ENCODE measurements around the gene CDIP1.

The CDIP1 gene

DNA sequence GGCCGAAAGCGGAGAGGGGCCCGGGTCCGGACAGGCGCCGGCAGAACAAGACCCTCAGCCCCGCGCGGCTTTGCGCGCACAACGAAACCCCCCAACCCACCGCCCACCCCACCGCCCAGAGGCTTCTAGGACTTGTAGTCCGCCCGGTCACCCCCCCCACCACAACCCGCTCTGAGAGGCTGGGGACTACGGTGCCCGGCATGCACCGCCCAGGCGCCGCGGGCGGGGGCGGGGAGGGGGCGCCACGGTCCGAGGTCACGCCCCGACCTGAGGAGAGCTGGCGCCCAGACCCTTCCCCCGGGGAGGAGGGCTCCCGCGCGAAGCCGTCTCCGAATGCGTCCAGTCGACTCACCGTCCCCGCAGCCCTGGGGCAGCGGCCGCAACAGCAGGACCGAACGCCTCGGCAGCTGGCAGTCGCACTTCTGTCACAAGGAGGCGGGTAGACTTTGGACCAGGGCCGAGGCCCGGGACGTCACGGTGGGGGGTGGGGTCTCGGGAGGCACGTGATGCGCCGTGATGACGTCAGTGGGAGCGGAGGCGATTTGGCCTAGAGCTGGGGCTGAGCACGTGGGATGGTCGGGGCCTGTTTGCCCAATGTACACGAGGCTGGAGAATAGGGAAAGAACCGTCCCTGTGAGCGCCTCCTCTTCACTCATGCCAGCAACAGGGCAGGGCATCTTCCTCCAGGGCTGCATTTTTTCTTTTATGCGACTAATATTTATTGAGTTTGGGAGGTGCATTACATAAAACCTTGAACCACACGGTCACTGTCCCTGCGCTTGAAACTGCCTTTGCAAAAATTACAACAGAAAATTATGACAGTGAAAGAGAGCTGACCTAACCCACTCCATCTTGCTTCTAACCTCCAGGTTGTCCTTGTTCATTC lies at the start of gene CDIP1 (continued):
- TF ChIP-seq ZNF558 (tag by site-specific recombination; IDR thresholded peaks at IDR 0.05) (peak; percentile 68; the same call in 1 of the 2 replicates), GLI4 (tag by site-specific recombination; IDR thresholded peaks at IDR 0.05) (peak; percentile 90), ZNF302 (tag by site-specific recombination; IDR thresholded peaks at IDR 0.05; ENCODE audit: low read depth) (peak; percentile 82; the same call in 1 of the 2 replicates), ZNF555 (tag by site-specific recombination; conservative IDR thresholded peaks at IDR 0.05) (no peak), HOXA7 (CRISPR knock-in tag; IDR thresholded peaks at IDR 0.05; ENCODE audit: borderline replicate concordance) (no peak), ZBTB21 (tag by site-specific recombination; IDR thresholded peaks at IDR 0.05) (peak; percentile 99), ZFP41 (tag by site-specific recombination; IDR thresholded peaks at IDR 0.05; ENCODE audit: borderline replicate concordance) (no peak), ZNF660 (tag by site-specific recombination; IDR thresholded peaks at IDR 0.05) (peak; percentile 70; the same call in 1 of the 2 replicates), ZNF645 (tag by site-specific recombination; IDR thresholded peaks at IDR 0.05) (no peak; the same call in 1 of the 2 replicates), ZNF776 (tag by site-specific recombination; IDR thresholded peaks at IDR 0.05; ENCODE audit: borderline replicate concordance) (no peak), ZBTB20 (tag by site-specific recombination; IDR thresholded peaks at IDR 0.05) (peak; percentile 85), ZNF76 (tag by site-specific recombination; IDR thresholded peaks at IDR 0.05; ENCODE audit: borderline replicate concordance, low read depth) (peak; percentile 93), WT1 (tag by site-specific recombination; IDR thresholded peaks at IDR 0.05) (no peak), GFI1B (tag by site-specific recombination; IDR thresholded peaks at IDR 0.05) (0 out of 2 replicates have a peak, but pooled peaks have one; percentile 47), MYNN (tag by site-specific recombination; IDR thresholded peaks at IDR 0.05; ENCODE audit: borderline replicate concordance) (no peak), ZNF501 (tag by site-specific recombination; IDR thresholded peaks at IDR 0.05) (peak; percentile 85), ZIC2 (tag by site-specific recombination; IDR thresholded peaks at IDR 0.05) (peak; percentile 91), TSHZ1 (tag by site-specific recombination; IDR thresholded peaks at IDR 0.05; ENCODE audit: borderline replicate concordance) (peak; percentile 70; the same call in 1 of the 2 replicates), ZNF24 (tag by site-specific recombination; IDR thresholded peaks at IDR 0.05) (peak; percentile 95), RBAK (tag by site-specific recombination; IDR thresholded peaks at IDR 0.05) (0 out of 2 replicates have a peak, but pooled peaks have one; percentile 35), ZFP37 (tag by site-specific recombination; IDR thresholded peaks at IDR 0.05) (0 out of 2 replicates have a peak, but pooled peaks have one; percentile 62), ZSCAN30 (tag by site-specific recombination; IDR thresholded peaks at IDR 0.05) (peak; percentile 95), ZNF629 (tag by site-specific recombination; IDR thresholded peaks at IDR 0.05) (peak; percentile 99), PRDM6 (tag by site-specific recombination; IDR thresholded peaks at IDR 0.05) (peak; percentile 40; the same call in 1 of the 2 replicates), ZNF2 (tag by site-specific recombination; IDR thresholded peaks at IDR 0.05) (peak; percentile 87)
- TF ChIP-seq, protein P1, sequence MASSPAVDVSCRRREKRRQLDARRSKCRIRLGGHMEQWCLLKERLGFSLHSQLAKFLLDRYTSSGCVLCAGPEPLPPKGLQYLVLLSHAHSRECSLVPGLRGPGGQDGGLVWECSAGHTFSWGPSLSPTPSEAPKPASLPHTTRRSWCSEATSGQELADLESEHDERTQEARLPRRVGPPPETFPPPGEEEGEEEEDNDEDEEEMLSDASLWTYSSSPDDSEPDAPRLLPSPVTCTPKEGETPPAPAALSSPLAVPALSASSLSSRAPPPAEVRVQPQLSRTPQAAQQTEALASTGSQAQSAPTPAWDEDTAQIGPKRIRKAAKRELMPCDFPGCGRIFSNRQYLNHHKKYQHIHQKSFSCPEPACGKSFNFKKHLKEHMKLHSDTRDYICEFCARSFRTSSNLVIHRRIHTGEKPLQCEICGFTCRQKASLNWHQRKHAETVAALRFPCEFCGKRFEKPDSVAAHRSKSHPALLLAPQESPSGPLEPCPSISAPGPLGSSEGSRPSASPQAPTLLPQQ (tag by site-specific recombination; IDR thresholded peaks at IDR 0.05) = peak; percentile 100
- TF ChIP-seq, protein P2, sequence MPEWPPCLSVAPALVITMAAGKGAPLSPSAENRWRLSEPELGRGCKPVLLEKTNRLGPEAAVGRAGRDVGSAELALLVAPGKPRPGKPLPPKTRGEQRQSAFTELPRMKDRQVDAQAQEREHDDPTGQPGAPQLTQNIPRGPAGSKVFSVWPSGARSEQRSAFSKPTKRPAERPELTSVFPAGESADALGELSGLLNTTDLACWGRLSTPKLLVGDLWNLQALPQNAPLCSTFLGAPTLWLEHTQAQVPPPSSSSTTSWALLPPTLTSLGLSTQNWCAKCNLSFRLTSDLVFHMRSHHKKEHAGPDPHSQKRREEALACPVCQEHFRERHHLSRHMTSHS (tag by site-specific recombination; IDR thresholded peaks at IDR 0.05) = no peak
- TF ChIP-seq, protein P3, sequence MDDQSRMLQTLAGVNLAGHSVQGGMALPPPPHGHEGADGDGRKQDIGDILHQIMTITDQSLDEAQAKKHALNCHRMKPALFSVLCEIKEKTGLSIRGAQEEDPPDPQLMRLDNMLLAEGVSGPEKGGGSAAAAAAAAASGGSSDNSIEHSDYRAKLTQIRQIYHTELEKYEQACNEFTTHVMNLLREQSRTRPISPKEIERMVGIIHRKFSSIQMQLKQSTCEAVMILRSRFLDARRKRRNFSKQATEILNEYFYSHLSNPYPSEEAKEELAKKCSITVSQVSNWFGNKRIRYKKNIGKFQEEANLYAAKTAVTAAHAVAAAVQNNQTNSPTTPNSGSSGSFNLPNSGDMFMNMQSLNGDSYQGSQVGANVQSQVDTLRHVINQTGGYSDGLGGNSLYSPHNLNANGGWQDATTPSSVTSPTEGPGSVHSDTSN (CRISPR knock-in tag; IDR thresholded peaks at IDR 0.05) = peak; percentile 89; the same call in 1 of the 2 replicates
